ENCODE data around the gene MLKL.

Gene MLKL

GRCh38 chr16:74700438-74701225, at the start of gene MLKL:
TSS of gene MLKL (minus strand) at chr16:74700862. CDS start at chr16:74695757, 5,105 bp downstream.
- DNase-seq (ENCODE audit: extremely low spot score), result no peak
- POLR2A ChIA-PET, result interaction anchor here (1.1 kb wide), 1 partner anchor 34 kb away, joined by 3 read pairs; the partner anchor contains the start of gene RFWD3
- CTCF ChIA-PET, result interaction anchor here (1.4 kb wide), 1 partner anchor 10 kb away, joined by 4 read pairs; no protein-coding TSS in a partner anchor
- no peak for TF ChIP-seq HDGF (IDR thresholded peaks at IDR 0.05; ENCODE audit: borderline replicate concordance)
- no peak for TF ChIP-seq TARDBP (IDR thresholded peaks at IDR 0.05)
- no peak for TF ChIP-seq NFRKB (IDR thresholded peaks at IDR 0.05)
- TF ChIP-seq PKNOX1 (IDR thresholded peaks at IDR 0.05), result no peak
- no peak for TF ChIP-seq FOXK2 (IDR thresholded peaks at IDR 0.05)
- no peak for TF ChIP-seq CTBP1 (IDR thresholded peaks at IDR 0.05; ENCODE audit: borderline replicate concordance)
- TF ChIP-seq BHLHE40 (IDR thresholded peaks at IDR 0.05; ENCODE audit: borderline replicate concordance), result no peak
- no peak for TF ChIP-seq FOXA1 (IDR thresholded peaks at IDR 0.05)
- TF ChIP-seq LEF1 (IDR thresholded peaks at IDR 0.05; ENCODE audit: borderline replicate concordance), result no peak
- no peak for TF ChIP-seq SUZ12 (IDR thresholded peaks at IDR 0.05)
- no peak for TF ChIP-seq FOXM1 (IDR thresholded peaks at IDR 0.05; ENCODE audit: borderline replicate concordance)
- no peak for TF ChIP-seq L3MBTL2 (conservative IDR thresholded peaks at IDR 0.05)

- ChIA-PET POLR2A (no interaction called here), CTCF (no interaction called here)
- no peak for DNase-seq (ENCODE audit: extremely low spot score)
- TF ChIP-seq SUZ12 (IDR thresholded peaks at IDR 0.05) (no peak), PKNOX1 (IDR thresholded peaks at IDR 0.05) (no peak), CTBP1 (IDR thresholded peaks at IDR 0.05; ENCODE audit: borderline replicate concordance) (no peak), FOXK2 (IDR thresholded peaks at IDR 0.05) (no peak), HDGF (IDR thresholded peaks at IDR 0.05; ENCODE audit: borderline replicate concordance) (no peak), ZNF384 (IDR thresholded peaks at IDR 0.05) (no peak), SP1 (IDR thresholded peaks at IDR 0.05) (no peak), TARDBP (IDR thresholded peaks at IDR 0.05) (no peak), ELF4 (IDR thresholded peaks at IDR 0.05) (no peak), L3MBTL2 (conservative IDR thresholded peaks at IDR 0.05) (no peak), NFRKB (IDR thresholded peaks at IDR 0.05) (no peak), FOXA1 (IDR thresholded peaks at IDR 0.05) (no peak), FOXM1 (IDR thresholded peaks at IDR 0.05; ENCODE audit: borderline replicate concordance) (no peak), LEF1 (IDR thresholded peaks at IDR 0.05; ENCODE audit: borderline replicate concordance) (no peak), ARNT (IDR thresholded peaks at IDR 0.05) (no peak), BHLHE40 (IDR thresholded peaks at IDR 0.05; ENCODE audit: borderline replicate concordance) (no peak)
These were observed 48.8 kb upstream of the MLKL start for GRCh38 chr16:74749291-74750055.

- ChIA-PET POLR2A (no interaction called here), CTCF (no interaction called here)
- DNase-seq (ENCODE audit: extremely low spot score), result no peak
- TF ChIP-seq CTBP1 (IDR thresholded peaks at IDR 0.05; ENCODE audit: borderline replicate concordance) (no peak), ELF4 (IDR thresholded peaks at IDR 0.05) (no peak), FOXK2 (IDR thresholded peaks at IDR 0.05) (no peak), LEF1 (IDR thresholded peaks at IDR 0.05; ENCODE audit: borderline replicate concordance) (no peak)
These were observed 48.0 kb upstream of the MLKL start for GRCh38 chr16:74748616-74749026.

GRCh38 chr16:74747716-74748615, 47.3 kb upstream of the MLKL start:
- POLR2A ChIA-PET, result no interaction called here
- DNase-seq (ENCODE audit: extremely low spot score), result no peak
- TF ChIP-seq ARNT (IDR thresholded peaks at IDR 0.05), result no peak
- TF ChIP-seq ZNF384 (IDR thresholded peaks at IDR 0.05), result no peak
- no peak for TF ChIP-seq BHLHE40 (IDR thresholded peaks at IDR 0.05; ENCODE audit: borderline replicate concordance)
- no peak for TF ChIP-seq FOXM1 (IDR thresholded peaks at IDR 0.05; ENCODE audit: borderline replicate concordance)
- TF ChIP-seq HDGF (IDR thresholded peaks at IDR 0.05; ENCODE audit: borderline replicate concordance), result no peak
- no peak for TF ChIP-seq FOXA1 (IDR thresholded peaks at IDR 0.05)
- CTCF ChIA-PET, result no interaction called here

- CTCF ChIA-PET, result no interaction called here
- TF ChIP-seq ELF4 (IDR thresholded peaks at IDR 0.05) (no peak), CTBP1 (IDR thresholded peaks at IDR 0.05; ENCODE audit: borderline replicate concordance) (no peak), PKNOX1 (IDR thresholded peaks at IDR 0.05) (no peak), HDGF (IDR thresholded peaks at IDR 0.05; ENCODE audit: borderline replicate concordance) (no peak), FOXA1 (IDR thresholded peaks at IDR 0.05) (no peak), L3MBTL2 (conservative IDR thresholded peaks at IDR 0.05) (no peak), FOXM1 (IDR thresholded peaks at IDR 0.05; ENCODE audit: borderline replicate concordance) (no peak), BHLHE40 (IDR thresholded peaks at IDR 0.05; ENCODE audit: borderline replicate concordance) (no peak), NFRKB (IDR thresholded peaks at IDR 0.05) (no peak), ARNT (IDR thresholded peaks at IDR 0.05) (no peak), ZNF384 (IDR thresholded peaks at IDR 0.05) (no peak), LEF1 (IDR thresholded peaks at IDR 0.05; ENCODE audit: borderline replicate concordance) (no peak), FOXK2 (IDR thresholded peaks at IDR 0.05) (no peak)
- DNase-seq (ENCODE audit: extremely low spot score), result no peak
- POLR2A ChIA-PET, result no interaction called here
These were observed 45.3 kb upstream of the MLKL start for GRCh38 chr16:74745926-74746325.
